ENCODE measurements around the gene GNB1L. TPM values are rescaled to one million over a fixed set of nuclear protein-coding genes. Genes with fewer than 3 reads are reported as not detected.

Gene GNB1L
- polyA plus RNA-seq, 1 donor from 2014 or later, result 16.5 TPM

DNA sequence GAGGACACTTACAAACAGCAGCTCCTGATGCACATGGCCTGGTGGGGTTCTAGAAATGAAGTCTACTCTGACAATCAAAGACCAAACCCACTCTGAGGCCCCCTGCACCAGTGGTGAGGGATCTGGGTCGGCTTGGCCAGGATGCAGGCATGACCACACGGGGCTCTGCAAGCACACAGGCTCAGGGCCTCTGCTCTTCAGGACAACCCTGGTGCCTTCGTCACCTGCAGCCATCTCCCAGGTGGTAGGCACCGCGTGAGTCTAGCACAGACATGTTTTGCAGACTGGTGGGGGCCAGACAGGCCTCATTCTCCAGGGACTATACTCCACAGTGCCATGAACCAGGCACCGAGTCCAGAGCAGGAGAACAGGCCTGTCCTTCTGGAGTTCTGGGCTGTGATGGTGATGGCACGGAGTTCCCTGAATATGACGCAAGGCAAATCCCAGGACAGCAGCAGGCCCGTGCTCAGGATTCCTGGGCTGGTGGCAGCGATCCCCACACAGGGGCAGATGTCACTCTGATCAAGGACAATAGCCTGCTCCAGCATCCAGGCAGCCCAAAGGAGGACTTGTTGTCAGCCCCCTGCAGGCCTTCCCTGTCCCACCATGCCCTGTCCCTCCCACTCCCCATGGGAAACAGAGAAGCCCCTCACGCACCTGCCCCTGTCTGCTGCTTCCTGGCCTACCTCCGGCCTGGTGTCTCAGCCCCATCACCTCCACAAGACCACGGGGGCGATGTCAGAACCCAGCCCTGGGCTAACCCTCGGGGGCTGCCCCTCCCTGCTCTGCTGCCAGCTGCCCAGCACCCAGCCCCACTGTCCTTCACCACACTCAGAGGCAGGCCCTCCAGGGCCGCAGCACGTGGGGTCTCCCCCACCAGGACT, 36.1 kb downstream of the GNB1L start:
- no peak overlapping the region for H2AFZ ChIP-seq (ENCODE audit: low read depth, low read length)
- H3K9ac ChIP-seq (ENCODE audit: low read length), result no peak overlapping the region
- no peak overlapping the region for H3K4me2 ChIP-seq (ENCODE audit: low read length)
- no peaks in the 10 kb centered on the region for H3K9me3 ChIP-seq (ENCODE audit: low read length)
- H4K20me1 ChIP-seq (ENCODE audit: insufficient read depth), result no peaks in the 10 kb centered on the region
- H3K79me2 ChIP-seq (replicated peaks; ENCODE audit: insufficient read depth, low read length), result no peaks in the 10 kb centered on the region
- no peaks in the 10 kb centered on the region for H3K36me3 ChIP-seq (ENCODE audit: insufficient read depth, low read length)
- H3K4me3 ChIP-seq (ENCODE audit: low read length), result no peak overlapping the region
- no peaks in the 10 kb centered on the region for H3K9me2 ChIP-seq (ENCODE audit: insufficient read depth, low read length)
- H3K27me3 ChIP-seq (ENCODE audit: insufficient read depth, low read depth, low read length), result no peaks in the 10 kb centered on the region
- H3K27ac ChIP-seq (ENCODE audit: low read length), result no peak overlapping the region
- no peaks in the 10 kb centered on the region for H3F3A ChIP-seq (ENCODE audit: insufficient read depth, low read length, poor library complexity, severe bottlenecking)
- no peak for TF ChIP-seq MXI1 (conservative IDR thresholded peaks at IDR 0.05; ENCODE audit: poor library complexity, severe bottlenecking)
- TF ChIP-seq, protein P1, sequence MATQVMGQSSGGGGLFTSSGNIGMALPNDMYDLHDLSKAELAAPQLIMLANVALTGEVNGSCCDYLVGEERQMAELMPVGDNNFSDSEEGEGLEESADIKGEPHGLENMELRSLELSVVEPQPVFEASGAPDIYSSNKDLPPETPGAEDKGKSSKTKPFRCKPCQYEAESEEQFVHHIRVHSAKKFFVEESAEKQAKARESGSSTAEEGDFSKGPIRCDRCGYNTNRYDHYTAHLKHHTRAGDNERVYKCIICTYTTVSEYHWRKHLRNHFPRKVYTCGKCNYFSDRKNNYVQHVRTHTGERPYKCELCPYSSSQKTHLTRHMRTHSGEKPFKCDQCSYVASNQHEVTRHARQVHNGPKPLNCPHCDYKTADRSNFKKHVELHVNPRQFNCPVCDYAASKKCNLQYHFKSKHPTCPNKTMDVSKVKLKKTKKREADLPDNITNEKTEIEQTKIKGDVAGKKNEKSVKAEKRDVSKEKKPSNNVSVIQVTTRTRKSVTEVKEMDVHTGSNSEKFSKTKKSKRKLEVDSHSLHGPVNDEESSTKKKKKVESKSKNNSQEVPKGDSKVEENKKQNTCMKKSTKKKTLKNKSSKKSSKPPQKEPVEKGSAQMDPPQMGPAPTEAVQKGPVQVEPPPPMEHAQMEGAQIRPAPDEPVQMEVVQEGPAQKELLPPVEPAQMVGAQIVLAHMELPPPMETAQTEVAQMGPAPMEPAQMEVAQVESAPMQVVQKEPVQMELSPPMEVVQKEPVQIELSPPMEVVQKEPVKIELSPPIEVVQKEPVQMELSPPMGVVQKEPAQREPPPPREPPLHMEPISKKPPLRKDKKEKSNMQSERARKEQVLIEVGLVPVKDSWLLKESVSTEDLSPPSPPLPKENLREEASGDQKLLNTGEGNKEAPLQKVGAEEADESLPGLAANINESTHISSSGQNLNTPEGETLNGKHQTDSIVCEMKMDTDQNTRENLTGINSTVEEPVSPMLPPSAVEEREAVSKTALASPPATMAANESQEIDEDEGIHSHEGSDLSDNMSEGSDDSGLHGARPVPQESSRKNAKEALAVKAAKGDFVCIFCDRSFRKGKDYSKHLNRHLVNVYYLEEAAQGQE (IDR thresholded peaks at IDR 0.05; ENCODE audit: borderline replicate concordance), result no peak
- TF ChIP-seq EP300 (conservative IDR thresholded peaks at IDR 0.05; ENCODE audit: poor library complexity, severe bottlenecking), result no peak
- TF ChIP-seq POLR2AphosphoS5 (IDR thresholded peaks at IDR 0.05), result no peak
- TF ChIP-seq EZH2 (IDR thresholded peaks at IDR 0.05; ENCODE audit: borderline replicate concordance, insufficient read depth, low read length, poor library complexity, severe bottlenecking), result no peak
- TF ChIP-seq SMC3 (conservative IDR thresholded peaks at IDR 0.05; ENCODE audit: poor library complexity), result no peak

DNA sequence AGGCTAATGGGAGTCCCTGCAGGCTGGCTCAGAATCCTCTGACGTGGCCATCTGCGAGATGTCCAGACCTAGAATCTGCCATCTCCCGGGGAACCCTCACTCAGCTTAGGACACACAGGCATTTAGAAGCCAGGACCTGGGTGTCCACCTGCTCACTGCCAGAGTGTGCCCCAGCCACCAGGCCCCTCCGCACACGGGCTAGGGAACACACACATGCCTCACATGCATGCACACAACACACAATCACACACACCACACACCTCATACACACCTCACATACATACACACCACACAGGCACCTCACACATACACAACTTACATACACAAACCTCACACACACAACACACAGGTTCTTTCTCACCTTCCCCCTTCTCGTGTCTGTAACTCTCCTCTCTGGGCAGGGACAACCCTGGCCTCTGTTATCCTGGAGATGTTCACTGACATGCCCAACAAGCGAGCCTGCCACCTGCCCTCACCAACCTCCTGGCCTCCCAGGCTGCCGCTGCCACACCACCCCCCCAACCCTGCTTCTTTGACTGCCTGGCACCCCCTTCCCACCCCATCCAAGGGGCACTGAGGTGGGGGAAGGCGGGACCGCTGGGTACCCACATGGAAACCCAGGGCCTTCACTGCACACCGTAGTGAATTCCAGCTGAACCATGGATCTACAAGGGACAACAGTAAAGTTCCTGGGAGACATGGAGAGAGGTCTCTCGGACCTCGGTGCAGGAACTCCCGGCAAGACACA, 38.1 kb downstream of the GNB1L start:
- no peaks in the 10 kb centered on the region for H3K79me2 ChIP-seq (replicated peaks; ENCODE audit: insufficient read depth, low read length)
- no peak overlapping the region for H3K4me2 ChIP-seq (ENCODE audit: low read length)
- no peaks in the 10 kb centered on the region for H3F3A ChIP-seq (ENCODE audit: insufficient read depth, low read length, poor library complexity, severe bottlenecking)
- H3K27ac ChIP-seq (ENCODE audit: low read length), result no peak overlapping the region
- H3K27me3 ChIP-seq (ENCODE audit: insufficient read depth, low read depth, low read length), result no peaks in the 10 kb centered on the region
- no peaks in the 10 kb centered on the region for H3K36me3 ChIP-seq (ENCODE audit: insufficient read depth, low read length)
- TF ChIP-seq POLR2AphosphoS5 (IDR thresholded peaks at IDR 0.05), result no peak
- no peak for TF ChIP-seq RAD21 (conservative IDR thresholded peaks at IDR 0.05)
- no peak for TF ChIP-seq MXI1 (conservative IDR thresholded peaks at IDR 0.05; ENCODE audit: poor library complexity, severe bottlenecking)
- TF ChIP-seq SMC3 (conservative IDR thresholded peaks at IDR 0.05; ENCODE audit: poor library complexity), result no peak
- TF ChIP-seq, protein P1 (IDR thresholded peaks at IDR 0.05; ENCODE audit: borderline replicate concordance), result no peak
- TF ChIP-seq EZH2 (IDR thresholded peaks at IDR 0.05; ENCODE audit: borderline replicate concordance, insufficient read depth, low read length, poor library complexity, severe bottlenecking), result no peak
- TF ChIP-seq EP300 (conservative IDR thresholded peaks at IDR 0.05; ENCODE audit: poor library complexity, severe bottlenecking), result no peak
- no peak for TF ChIP-seq TAF1 (IDR thresholded peaks at IDR 0.05; ENCODE audit: low read depth)
- TF ChIP-seq, protein P2, sequence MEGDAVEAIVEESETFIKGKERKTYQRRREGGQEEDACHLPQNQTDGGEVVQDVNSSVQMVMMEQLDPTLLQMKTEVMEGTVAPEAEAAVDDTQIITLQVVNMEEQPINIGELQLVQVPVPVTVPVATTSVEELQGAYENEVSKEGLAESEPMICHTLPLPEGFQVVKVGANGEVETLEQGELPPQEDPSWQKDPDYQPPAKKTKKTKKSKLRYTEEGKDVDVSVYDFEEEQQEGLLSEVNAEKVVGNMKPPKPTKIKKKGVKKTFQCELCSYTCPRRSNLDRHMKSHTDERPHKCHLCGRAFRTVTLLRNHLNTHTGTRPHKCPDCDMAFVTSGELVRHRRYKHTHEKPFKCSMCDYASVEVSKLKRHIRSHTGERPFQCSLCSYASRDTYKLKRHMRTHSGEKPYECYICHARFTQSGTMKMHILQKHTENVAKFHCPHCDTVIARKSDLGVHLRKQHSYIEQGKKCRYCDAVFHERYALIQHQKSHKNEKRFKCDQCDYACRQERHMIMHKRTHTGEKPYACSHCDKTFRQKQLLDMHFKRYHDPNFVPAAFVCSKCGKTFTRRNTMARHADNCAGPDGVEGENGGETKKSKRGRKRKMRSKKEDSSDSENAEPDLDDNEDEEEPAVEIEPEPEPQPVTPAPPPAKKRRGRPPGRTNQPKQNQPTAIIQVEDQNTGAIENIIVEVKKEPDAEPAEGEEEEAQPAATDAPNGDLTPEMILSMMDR (IDR thresholded peaks at IDR 0.05; ENCODE audit: poor library complexity, severe bottlenecking), result no peak
- H3K9me2 ChIP-seq (ENCODE audit: insufficient read depth, low read length), result no peaks in the 10 kb centered on the region
- no peaks in the 10 kb centered on the region for H4K20me1 ChIP-seq (ENCODE audit: insufficient read depth)
- H2AFZ ChIP-seq (ENCODE audit: low read depth, low read length), result no peak overlapping the region
- H3K9ac ChIP-seq (ENCODE audit: low read length), result no peak overlapping the region
- H3K9me3 ChIP-seq (ENCODE audit: low read length), result no peaks in the 10 kb centered on the region
- no peak overlapping the region for H3K4me3 ChIP-seq (ENCODE audit: low read length)
